GM21381 (cell line): Measurements from ENCODE around the gene ADARB1.

Experiments used
- ATAC-seq: cut with Tn5 transposase; IDR thresholded peaks from one replicate; pipeline ENCODE4 v1.9.1; 2021; ENCODE audit warnings: mild to moderate bottlenecking, moderate library complexity; ENCODE audit not compliant: unreplicated experiment

The ADARB1 gene

DNA sequence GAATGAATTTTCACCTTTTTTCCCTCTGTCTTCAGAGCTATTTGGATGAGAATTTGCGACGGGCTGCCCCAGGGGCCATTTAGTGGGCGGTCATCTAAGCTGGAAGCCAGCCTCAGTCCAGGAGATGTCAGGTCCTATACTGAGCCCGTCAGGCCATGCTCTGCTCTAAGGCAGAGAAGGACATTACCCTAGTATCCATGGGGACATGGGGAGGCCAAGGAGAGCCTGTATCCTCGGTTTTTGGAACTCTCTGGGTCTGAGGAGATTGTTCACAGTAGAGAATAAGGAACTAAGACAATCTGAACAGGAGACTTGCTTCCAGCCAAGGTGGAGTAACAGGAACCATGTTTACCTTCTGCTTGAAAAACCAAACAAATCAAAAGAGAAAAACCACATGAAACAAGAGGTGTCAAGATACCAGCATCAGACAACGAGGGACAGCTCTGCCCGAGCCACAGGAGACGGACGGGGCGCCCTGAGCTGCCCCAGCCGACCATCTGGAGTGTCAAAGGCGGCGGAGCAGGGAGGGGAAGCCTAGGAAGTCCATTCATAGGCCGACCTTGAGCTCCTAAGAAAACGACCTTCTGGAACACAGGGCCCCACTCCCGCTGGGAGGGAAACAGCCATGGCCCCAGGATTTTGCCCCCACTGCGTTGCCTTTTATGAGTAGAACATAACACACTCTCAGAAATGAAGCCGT, 20.0 kb upstream of the ADARB1 start:
- no peak for ATAC-seq

DNA sequence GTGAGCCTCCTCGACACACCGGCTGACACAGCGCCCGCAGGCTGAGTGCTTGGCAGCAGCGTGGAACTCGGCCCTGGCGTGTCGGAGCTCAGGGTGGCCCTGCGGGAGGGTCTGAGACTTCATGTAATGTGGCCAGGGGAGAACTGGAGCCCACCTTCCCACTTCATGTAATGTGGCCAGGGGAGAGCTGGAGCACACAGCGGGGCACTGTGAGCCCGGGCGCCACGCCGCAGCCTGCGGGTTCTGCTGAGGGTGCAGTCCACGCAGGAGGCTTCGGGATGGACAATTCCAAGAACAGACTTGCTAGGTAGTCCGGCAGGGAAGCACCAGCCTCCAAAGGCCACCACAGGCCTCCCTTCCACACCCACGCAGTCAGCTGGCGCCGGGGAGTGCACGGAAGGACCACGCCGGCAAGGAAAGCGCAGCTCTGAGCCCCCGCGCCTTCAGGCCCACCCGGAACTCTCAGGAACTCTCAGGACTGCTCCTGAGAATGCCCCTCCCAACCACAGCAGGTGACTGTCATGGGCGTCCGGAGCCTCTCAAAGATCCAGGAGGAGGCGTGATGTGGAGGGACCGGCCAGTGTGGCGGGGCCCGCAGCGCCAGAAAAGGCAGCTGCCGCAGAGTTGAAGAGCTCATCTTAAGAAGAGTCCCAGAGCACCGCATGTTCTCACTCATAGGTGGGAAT, 19.3 kb upstream of the ADARB1 start:
- no peak for ATAC-seq

DNA sequence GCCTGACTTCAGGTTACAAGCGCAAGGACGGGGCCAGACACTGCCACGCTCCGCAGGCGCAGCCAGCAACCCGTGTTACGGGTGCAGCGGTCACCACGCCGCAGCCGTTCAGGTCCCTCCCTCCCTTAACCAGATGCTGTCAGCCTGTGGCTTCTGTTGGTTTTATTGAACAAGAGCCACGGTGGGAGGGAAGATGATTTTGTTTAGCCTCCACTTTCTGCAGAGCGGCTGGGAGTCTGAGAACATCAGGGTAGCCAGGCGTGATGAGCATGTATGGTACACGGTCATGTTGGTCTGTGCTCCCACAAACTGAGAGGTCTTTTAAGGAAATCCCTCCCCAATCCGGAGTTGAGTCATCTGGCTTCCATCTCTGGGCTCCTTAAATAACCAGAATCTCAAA, 18.5 kb upstream of the ADARB1 start:
- ATAC-seq: no peak

DNA sequence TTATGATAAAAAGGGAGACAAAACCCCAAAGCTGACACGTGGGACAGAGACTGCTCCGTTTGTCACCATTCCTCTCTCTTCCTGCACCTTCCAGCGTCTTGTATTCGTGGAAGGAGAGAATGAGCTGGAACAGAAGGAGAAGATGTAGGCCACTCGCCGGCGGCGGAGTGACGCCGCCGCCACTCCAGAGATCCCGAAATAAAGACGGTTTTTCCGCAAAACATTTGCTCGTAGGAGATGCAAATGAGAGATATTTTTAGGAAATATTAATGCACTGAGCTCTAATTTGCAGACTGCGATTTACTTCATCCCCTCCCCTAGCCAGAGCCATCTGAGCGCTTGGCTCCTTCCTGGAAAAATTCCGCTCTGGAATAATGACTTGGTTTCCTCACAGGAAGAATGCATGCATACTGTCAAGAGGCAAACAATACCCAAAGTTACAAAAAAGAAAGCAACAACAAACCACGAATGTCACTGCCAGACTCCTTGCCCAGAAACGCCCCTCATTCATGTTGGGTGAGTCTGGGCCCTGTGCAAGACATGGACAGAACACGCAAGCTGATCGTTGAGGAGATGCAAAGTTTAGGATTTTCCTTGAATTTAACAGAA, 18.0 kb upstream of the ADARB1 start:
- no peak for ATAC-seq

DNA sequence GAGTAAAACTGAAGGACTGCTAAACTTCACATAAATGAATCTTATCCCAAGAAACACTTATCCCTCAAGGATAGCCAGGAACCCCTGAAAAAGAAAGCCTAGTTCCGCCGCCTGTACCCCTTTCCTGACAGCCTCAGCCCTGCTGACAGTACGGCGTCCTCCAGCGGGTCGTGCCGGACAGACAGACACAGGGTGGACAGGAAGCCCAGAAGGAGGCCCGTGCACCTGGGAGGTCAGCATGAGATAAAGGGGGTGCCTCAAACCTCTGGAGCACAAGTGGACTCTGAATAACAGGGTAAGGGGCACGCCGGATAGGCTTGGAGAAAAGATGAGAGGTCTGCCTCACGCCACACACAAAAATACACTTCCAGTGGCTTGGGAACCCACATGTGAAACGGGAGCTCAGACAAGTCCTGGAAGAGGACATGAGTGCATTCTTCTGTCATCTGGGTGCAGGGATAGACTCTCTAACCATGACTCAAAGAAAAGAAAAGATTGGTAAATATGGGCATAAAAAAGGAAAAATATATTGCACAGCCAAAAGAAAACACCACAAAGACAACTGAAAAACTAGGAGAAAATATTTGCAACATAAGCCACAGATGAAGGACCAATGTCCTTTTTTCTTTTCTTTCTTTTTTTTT, 17.3 kb upstream of the ADARB1 start:
- ATAC-seq: no peak

DNA sequence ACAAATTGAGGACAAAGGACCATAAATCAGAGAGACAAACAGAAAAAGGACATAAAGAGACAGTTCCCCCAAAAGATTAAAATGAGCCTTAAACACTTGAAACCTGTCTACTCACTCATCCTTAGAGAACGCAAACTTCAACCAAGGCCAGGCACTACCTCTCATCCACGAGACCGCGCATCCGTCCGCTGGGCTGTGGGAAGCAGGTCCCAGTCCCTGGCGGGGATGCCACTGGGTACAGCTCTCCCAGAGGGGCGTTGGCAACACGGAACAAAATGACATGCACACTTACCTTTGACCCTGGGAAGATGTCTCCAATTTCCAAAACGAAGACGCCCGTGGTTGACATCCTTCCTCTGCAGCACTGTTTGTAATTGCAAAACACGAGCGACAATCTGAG, 16.5 kb upstream of the ADARB1 start:
- no peak for ATAC-seq

DNA sequence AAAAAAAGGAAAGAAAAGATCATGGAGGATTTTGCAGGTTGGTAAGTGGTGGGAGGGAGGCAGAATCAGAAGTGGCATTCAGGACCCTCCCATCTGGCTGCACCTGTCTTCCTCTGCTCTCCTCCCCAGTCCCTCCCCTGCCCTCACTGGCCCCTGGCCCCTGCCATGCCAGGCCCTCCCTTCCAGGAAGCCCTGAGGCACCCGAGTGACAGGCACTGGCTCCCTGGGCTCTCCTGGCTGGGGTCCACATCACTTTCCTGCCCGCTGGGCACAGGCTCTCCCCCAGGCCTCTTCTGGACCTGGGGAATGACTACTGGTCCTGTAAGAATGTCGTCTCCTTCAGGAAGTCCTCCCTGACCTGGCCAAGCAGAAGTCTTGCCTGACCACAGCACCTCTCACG, 15.3 kb upstream of the ADARB1 start:
- no peak for ATAC-seq

DNA sequence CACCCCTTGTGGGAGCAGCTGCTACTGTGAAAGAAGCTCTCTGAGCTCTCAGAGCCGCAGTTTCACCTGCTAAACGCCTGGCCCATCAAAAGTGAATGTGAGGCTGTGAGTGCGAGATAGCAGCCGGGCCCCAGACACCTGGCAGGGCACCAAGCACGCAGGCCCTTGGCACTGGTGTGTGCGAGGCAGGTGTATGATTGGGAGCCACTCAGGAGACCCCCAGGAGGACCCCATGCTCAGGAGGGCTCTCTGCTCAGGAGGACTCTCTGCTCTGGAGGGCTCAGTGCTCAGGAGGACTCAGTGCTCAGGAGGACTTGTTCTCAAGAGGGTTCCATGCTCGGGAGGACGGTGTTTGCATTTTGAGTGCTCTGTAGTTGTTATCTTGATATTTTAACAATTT, 14.3 kb upstream of the ADARB1 start:
- no peak for ATAC-seq

DNA sequence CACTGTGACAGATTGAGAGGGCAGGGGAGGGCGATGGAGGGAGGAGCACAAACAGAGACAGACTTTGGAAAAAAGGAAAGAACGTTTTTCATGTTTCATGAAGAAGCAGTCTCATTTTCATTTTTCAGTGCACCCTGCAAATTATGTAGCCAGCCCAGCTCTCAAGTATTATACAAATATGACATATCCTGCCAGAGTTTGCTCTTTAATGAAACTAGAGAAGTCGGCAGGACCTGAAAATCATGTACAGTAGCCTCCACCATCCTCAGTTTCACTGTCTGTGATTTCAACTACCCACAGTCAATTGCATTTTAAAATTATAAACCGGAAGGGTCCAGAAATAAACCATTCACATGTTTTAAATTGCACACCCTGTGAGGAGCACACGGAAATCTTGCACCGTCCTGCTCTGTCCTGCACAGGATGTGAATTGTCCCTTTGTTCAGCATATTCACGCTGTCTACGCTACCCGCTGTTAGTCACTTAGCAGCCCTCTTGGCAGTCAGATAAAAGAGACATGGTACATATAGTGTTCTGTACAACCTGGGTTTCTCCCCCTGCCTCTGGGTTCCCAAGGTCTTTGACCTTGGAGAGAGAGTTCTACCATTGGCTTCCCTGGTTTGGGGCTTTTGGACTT, 13.6 kb upstream of the ADARB1 start:
- ATAC-seq: no peak

DNA sequence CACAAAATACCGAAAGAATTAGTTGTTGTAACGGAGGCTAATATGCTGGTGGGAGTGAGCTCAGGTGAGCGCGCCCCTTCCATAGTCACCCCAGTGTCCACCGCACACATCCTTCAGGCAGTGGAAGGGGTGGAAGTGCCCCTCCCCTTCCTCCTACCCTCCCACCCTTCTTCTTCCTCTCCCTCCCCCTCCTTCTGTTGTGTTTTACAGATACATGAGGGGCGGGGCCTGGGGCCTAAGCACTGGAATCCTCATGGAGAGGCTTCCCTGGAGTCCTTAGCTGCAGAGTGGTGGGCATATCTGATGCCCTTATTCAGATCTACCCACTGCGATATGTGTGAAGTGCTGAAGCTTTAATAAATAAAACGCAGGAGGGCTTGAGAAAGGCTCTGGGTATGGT, 10.3 kb upstream of the ADARB1 start:
- no peak for ATAC-seq

DNA sequence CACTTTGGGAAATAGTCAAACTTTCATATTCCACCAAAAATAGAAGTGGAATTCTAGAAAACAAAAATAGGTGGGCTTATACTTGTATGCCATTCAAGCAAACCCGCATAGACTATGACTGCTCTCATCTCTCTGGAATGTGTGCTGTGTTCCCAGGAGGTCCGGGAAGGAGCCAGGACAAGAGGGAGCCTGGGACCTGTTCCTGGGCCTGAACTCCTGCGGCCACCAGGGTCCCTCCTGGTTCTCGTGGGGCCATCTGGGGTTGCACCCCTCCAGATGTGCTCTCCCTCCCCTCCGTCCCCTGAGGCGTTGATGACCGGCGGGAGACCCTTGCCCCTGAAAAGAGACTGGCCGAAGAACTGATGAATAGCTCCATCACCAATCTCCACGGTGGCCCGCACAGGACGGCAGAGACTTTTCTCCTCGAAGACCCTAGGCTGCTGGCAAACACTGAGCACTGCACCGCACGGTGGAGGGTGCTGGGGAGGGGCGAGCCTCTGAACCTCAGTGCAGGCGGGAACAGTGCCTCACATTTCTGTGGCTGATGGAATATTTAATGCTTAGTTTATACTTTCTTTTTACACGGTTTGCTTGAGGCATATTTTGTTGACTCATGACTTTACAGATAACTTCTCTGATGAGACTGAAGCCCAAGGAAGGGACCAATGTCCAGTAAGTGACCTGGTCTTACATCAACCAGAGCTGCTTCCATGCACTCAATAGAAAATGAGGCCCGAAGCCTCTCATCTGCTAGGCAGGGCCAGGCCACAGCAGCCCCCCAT, 9.6 kb upstream of the ADARB1 start:
- no peak for ATAC-seq

DNA sequence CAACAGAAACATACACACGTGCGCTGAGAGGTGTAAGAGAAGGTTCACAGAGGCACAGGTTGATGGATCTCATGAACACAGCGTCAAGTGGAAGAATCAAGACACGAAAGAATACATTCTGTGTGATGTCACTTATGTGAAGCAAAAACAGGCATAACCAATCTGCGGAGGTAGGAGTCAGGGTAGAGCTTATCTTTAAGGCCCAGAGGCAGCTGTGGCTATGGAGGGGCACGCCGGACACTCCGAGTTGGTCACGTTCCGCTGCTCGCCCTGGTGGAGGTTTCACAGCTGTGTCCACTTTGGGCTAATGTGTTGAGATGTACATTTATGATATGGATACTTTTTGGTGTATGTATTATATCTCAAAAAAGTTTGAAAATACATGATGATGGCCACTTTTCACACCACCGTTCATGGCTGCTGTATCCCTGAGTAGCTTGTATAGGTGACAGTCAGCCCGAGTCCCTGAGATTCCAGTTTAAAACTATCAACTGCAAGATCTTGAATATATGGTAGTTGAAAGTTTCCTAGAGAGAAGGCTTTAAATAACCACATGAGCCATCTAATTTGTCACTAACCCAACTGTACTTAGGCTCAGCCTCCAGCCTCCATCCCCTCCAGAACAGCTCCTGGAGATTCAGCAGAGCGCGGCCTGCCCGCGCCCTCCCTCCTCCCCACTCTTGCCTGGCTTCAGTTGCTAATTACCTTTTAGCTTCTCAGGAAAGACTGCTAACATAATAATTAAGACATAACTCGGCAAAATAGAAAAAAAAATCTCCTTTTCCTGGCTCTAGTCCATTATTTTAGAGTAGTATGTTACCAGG, 6.7 kb upstream of the ADARB1 start:
- no peak for ATAC-seq

DNA sequence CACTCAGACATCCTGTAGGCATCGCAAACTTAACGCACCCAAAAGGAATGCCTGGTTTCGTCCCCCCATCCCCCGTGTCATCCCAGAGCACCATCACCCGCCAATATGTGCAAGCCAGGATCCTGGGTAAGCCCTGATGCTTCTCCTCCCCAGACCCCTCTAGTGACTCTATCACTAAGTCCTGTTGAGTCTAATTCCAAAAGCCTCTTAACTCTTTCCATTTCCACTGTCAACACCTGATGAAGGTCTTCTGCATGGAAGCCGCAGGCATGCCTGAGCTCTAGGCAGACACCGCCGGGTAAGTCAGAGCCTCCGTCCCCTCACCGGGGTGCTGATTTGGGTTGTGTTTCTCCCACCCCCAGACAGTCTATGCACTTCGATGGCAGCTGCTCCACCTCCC, 5.3 kb upstream of the ADARB1 start:
- ATAC-seq: no peak

DNA sequence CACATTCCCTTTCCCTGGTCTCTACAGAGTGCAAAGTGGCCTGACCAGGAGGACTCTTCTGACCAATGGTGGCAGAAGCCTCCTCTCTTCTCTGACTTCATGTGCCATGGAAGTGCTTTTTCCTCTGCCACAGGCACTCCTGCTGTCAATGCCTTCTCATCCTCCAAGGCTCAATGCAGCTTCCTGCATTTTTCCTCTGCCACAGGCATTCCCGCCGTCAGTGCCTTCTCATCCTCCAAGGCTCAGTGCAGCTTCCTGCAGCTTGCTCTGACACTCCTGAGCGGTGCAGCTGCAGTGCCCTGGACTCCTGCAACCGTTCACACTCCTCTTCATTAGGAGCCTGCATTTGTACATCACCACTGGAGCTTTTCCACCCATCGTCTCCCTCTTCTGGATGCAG, 4.7 kb upstream of the ADARB1 start:
- ATAC-seq: no peak

DNA sequence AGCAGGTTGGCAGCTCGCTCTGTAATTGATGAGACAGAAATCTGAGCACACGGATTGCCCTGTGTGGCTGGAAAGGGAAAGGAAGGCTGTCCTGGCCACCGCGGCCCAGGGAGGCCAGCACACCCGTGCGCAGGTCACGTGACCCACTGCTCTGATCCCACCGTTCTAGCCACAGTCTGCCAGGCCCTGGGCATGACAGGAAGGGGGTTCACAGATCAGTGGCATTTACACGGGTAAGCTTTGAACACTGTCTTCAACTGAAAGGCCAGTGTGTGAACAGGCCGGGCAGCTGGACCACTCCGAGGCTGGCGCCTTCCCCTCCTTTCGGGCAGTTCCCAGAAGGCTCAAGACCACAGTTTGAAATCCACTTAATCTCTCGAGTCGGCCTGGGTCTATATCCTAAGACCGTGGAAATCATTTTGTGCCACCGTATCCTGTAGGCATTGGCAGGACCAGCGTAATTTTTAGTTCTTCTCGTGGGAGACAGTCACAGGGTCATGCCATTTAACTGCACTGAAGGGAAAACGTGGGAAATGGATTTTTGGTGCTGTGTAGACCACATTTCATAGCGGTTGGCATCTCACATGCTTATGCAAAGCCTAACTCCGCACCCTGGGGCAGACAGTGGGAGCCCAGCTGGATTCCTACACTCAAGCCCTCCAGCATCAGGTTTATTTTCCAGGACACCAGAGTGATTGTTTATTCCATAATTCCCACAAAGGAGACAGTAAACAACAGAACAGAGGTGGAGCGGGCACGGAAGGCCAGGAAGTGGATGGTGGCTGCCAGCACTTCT, 3.1 kb upstream of the ADARB1 start:
- ATAC-seq: no peak

DNA sequence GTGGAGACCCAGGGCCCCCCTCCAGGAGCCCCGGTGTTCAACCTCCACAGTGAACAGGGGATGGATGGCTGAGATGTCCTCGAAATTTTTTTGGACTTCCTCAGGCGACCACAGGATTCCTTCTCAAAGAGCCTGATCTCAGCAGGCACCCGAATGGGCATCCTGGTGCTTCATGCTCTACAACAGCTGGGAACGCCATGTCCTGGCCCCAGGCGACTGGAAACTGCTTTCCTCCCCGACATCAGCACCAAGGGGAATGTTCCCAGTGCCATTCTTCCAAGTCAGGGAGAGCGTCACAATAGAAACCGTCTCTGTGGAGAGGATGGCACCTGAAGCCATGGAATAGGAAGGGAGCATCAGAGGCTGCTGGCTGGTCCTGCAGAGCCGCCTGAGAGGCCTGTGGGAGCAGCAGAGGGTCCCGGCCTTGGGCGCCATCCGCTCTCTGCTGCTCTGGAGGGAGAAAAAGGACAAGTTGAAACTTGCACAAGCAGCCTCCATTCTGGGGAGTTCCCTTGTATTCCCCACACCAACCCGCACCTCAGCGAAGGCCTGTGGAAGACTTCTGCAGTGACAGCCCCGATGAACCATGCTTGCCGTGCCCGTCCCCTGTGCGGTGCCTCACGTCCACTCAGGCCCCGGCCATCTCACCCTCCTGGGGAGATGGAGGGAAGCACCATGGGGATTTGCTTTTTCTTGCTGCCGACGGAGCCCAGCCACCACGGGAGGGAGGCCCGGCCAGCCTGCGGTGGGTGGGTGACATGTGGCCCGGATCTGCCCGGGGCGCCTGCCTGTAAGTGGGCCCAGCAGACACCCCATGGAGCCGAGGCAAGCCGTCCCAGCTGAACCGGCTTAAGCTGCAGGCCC, 2.3 kb upstream of the ADARB1 start:
- no peak for ATAC-seq

DNA sequence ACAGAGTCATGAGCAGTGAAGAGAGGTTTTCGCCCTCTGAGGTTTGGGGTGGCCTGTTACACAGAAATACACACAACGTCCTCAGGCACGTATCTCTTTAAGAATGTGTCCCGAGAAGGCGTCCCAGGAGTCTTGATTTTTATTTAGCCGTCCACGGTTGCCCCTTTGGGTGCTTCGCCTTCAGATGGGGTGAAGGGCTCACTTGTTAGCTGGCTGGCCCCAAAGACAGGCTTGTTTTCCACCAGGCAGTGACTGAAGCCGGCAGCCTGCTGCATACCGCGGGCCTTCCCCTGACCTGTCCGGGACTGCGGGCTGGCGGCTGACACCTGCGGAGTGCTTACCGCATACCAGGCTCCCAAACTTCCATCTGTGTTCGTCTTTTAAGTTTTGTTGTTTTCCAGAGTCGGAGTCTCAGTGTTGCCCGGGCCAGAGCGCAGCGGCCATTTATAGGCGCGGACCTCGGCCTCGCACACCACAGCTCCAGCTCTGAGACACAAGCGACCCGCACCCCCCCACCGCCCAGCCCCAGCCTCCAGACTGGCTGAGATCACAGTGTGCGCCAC, 1.6 kb upstream of the ADARB1 start:
- ATAC-seq: no peak
